ENCODE data around the gene SPAG7.

DNA sequence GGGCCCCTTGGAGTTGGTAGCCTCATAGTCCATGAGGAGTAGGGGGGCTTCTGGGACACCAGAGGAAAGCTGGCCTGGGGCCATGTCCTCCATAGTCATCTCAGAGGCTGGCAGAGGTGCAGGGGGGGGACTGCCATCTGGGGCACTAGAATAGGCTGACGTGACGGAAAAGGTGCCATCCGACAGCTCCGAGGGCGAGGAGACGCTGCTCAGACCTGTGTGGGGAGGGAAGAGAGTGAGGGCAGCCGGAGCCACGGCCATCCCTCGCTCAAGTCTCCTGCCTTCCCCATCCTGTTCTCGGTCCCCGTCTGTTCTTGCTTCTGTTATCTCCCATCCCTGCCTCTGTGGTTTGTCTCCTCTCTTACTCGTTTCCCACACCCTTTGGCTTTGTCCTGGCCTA is 4.7 kb upstream of the SPAG7 start:
- TF ChIP-seq, protein P1, sequence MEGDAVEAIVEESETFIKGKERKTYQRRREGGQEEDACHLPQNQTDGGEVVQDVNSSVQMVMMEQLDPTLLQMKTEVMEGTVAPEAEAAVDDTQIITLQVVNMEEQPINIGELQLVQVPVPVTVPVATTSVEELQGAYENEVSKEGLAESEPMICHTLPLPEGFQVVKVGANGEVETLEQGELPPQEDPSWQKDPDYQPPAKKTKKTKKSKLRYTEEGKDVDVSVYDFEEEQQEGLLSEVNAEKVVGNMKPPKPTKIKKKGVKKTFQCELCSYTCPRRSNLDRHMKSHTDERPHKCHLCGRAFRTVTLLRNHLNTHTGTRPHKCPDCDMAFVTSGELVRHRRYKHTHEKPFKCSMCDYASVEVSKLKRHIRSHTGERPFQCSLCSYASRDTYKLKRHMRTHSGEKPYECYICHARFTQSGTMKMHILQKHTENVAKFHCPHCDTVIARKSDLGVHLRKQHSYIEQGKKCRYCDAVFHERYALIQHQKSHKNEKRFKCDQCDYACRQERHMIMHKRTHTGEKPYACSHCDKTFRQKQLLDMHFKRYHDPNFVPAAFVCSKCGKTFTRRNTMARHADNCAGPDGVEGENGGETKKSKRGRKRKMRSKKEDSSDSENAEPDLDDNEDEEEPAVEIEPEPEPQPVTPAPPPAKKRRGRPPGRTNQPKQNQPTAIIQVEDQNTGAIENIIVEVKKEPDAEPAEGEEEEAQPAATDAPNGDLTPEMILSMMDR (IDR thresholded peaks at IDR 0.05 in 4 of 5, conservative IDR thresholded peaks at IDR 0.05 in 1 of 5), result no peak
- no peak for TF ChIP-seq POLR2A (IDR thresholded peaks at IDR 0.05)

Data from gastrocnemius medialis (tissue), 4 donors.